ENCODE results near the gene USP54.
"Not testable (repeated sequence)": the region's sequence is repeated elsewhere in the genome, so short reads cannot be mapped to it uniquely, and the experiment has no call there.

Gene USP54

GRCh38 chr10:73590881-73591799 is at the start of gene USP54:
TSS of gene USP54 (minus strand) at chr10:73591342. CDS start at chr10:73575658, 15,684 bp downstream.
- DNase-seq: peak; percentile 47

- no peak for DNase-seq
Measured at GRCh38 chr10:73639286-73639685, 48.1 kb upstream of the USP54 start.

GRCh38 chr10:73635781-73636180 is 44.6 kb upstream of the USP54 start:
- DNase-seq: no peak

GRCh38 chr10:73634421-73634820 is 43.3 kb upstream of the USP54 start:
- no peak for DNase-seq

- DNase-seq: no peak
Measured at GRCh38 chr10:73629165-73629564, 38.0 kb upstream of the USP54 start.

- DNase-seq: no peak
Measured at GRCh38 chr10:73628405-73628804, 37.3 kb upstream of the USP54 start.

- no peak for DNase-seq
Measured at GRCh38 chr10:73627300-73627699, 36.2 kb upstream of the USP54 start.

GRCh38 chr10:73625884-73626752 is 35.0 kb upstream of the USP54 start:
- peak; percentile 98 for DNase-seq

- DNase-seq: no peak
Measured at GRCh38 chr10:73625004-73625883, 34.1 kb upstream of the USP54 start.

- DNase-seq: no peak
Measured at GRCh38 chr10:73623056-73623455, 31.9 kb upstream of the USP54 start.

GRCh38 chr10:73620974-73621373 is 29.8 kb upstream of the USP54 start:
- not testable (repeated sequence) for DNase-seq

- not testable (repeated sequence) for DNase-seq
Measured at GRCh38 chr10:73617143-73617542, 26.0 kb upstream of the USP54 start.

- DNase-seq: no peak
Measured at GRCh38 chr10:73614720-73615119, 23.6 kb upstream of the USP54 start.

- no peak for DNase-seq
Measured at GRCh38 chr10:73609116-73609515, 18.0 kb upstream of the USP54 start.

- DNase-seq: no peak
Measured at GRCh38 chr10:73601486-73601921, 10.4 kb upstream of the USP54 start.

- no peak for DNase-seq
Measured at GRCh38 chr10:73597346-73597745, 6.2 kb upstream of the USP54 start.

- DNase-seq: no peak
Measured at GRCh38 chr10:73593812-73594211, 2.7 kb upstream of the USP54 start.

- DNase-seq: no peak
Measured at GRCh38 chr10:73593110-73593509, 2.0 kb upstream of the USP54 start.

GRCh38 chr10:73591935-73592699 is 975 bp upstream of the USP54 start:
- DNase-seq: peak; percentile 49

GRCh38 chr10:73589563-73590126 is 1.5 kb downstream of the USP54 start:
- peak; percentile 64 for DNase-seq

- DNase-seq: peak; percentile 14
Measured at GRCh38 chr10:73588656-73589055, 2.5 kb downstream of the USP54 start.

Data from suppressor macrophage treated with lipopolysaccharide for 4 hours (primary cell).